Panc1 (cell line): Measurements from ENCODE around the gene CEP162. TPM values are rescaled to one million over a fixed set of nuclear protein-coding genes. Genes with fewer than 3 reads are reported as not detected.

Experiments
- ATAC-seq: fragments of 200-7000 bp; cut with Tn5 transposase; 2 replicates; pipeline ENCODE4 v1.9.1; 2020; ENCODE audit warnings: mild to moderate bottlenecking, moderate library complexity
- BruUV-seq: library from RNA; stranded (reverse); fragments of 400-500 nt; replicated peaks from 2 replicates; lab custom pipeline; 2021; lab: Mats Ljungman, UMichigan
- CTCF ChIA-PET: fragments of 300-600 bp; sonication (Branson Sonifier 250); formaldehyde crosslinking; loops from one replicate; lab custom pipeline; 2022; ENCODE audit warnings: antibody characterized with exemption; lab: Charles Lee
- POLR2A ChIA-PET: fragments of 300-600 bp; sonication (Branson Sonifier 250); formaldehyde crosslinking; loops from one replicate; lab custom pipeline; 2022; ENCODE audit warnings: antibody characterized with exemption; lab: Charles Lee
- DNase-seq: peaks from one replicate; pipeline ENCODE4 v3.0.0-alpha.2; 2010; ENCODE audit warnings: low read depth, low spot score
- H3K27ac ChIP-seq: 2 replicates; pipeline ENCODE4 v1.5.1; 2011; ENCODE audit warnings: mild to moderate bottlenecking, low read length, inconsistent platforms
- H3K27me3 ChIP-seq: fragments of 200-500 bp; sonication (Bioruptor generic); 2 replicates; pipeline ENCODE4 v1.6.0; 2014; ENCODE audit warnings: low read length, inconsistent platforms; ENCODE audit not compliant: control insufficient read depth, insufficient read depth
- H3K36me3 ChIP-seq: fragments of 200-500 bp; sonication (Bioruptor generic); 2 replicates; pipeline ENCODE4 v1.5.1; 2014; ENCODE audit warnings: inconsistent platforms, mild to moderate bottlenecking, low read length, moderate library complexity; ENCODE audit not compliant: control insufficient read depth, insufficient read depth
- H3K4me1 ChIP-seq: 2 replicates; pipeline ENCODE4 v1.5.1; 2011; ENCODE audit warnings: inconsistent platforms, mild to moderate bottlenecking, low read length, moderate library complexity; ENCODE audit not compliant: control insufficient read depth, insufficient read depth
- H3K4me3 ChIP-seq, 2 experiments: 2 replicates each; pipeline ENCODE4 v1.5.1; 2011 to 2012; ENCODE audit warnings: low read depth in 2 of 2, low read length in 2 of 2, mild to moderate bottlenecking in 2 of 2, inconsistent platforms in 1 of 2, moderate library complexity in 1 of 2
- H3K9me3 ChIP-seq: fragments of 200-500 bp; sonication (Bioruptor generic); 2 replicates; pipeline ENCODE4 v1.5.1; 2014; ENCODE audit warnings: low read depth, mild to moderate bottlenecking, inconsistent platforms, low read length, moderate library complexity; ENCODE audit not compliant: control insufficient read depth, insufficient read depth
- CTCF ChIP-seq: fragments of 450-650 bp; IDR thresholded peaks from 2 replicates; pipeline ENCODE4 v1.5.1; 2017; ENCODE audit warnings: mild to moderate bottlenecking
- POLR2AphosphoS5 ChIP-seq: IDR thresholded peaks from 2 replicates; pipeline ENCODE4 v1.6.1; 2012; ENCODE audit warnings: mild to moderate bottlenecking, low read depth, low read length, moderate library complexity
- REST ChIP-seq, 2 experiments: IDR thresholded peaks; 2 replicates each; pipeline ENCODE4 v1.6.1; 2011 to 2012; ENCODE audit warnings: low read depth in 2 of 2, control low read depth in 1 of 2, low read length in 1 of 2, mild to moderate bottlenecking in 1 of 2, moderate library complexity in 1 of 2; ENCODE audit not compliant: insufficient read depth in 1 of 2
- SIN3A ChIP-seq: IDR thresholded peaks from 2 replicates; pipeline ENCODE4 v1.6.1; 2012; ENCODE audit warnings: low read depth, mild to moderate bottlenecking, low read length, moderate library complexity, borderline replicate concordance; ENCODE audit not compliant: insufficient read depth
- TCF7L2 ChIP-seq: IDR thresholded peaks from 2 replicates; pipeline ENCODE4 v1.6.1; 2011; ENCODE audit warnings: mild to moderate bottlenecking, low read depth, low read length, inconsistent platforms
- in situ Hi-C: cut with HindIII; loops from 2 replicates; pipeline ENCODE4 v1.10.0; 2016; ENCODE audit warnings: low sequenced_read_pairs, low pct_unique_long_range_greater_than_20kb
- intact Hi-C: fragments of 100-400 bp; cut with micrococcal nuclease; formaldehyde crosslinking; loops from one replicate; pipeline ENCODE4 v1.10.0; 2022; ENCODE audit not compliant: unreplicated experiment
- total RNA-seq: library from RNA; stranded (reverse); gene quantifications from one replicate; pipeline ENCODE4 v1.2.1, GENCODE V29; 2021; ENCODE audit not compliant: unreplicated experiment

Gene CEP162
- total RNA-seq, 1 experiment from 2014 or later: 5.3 TPM

DNA sequence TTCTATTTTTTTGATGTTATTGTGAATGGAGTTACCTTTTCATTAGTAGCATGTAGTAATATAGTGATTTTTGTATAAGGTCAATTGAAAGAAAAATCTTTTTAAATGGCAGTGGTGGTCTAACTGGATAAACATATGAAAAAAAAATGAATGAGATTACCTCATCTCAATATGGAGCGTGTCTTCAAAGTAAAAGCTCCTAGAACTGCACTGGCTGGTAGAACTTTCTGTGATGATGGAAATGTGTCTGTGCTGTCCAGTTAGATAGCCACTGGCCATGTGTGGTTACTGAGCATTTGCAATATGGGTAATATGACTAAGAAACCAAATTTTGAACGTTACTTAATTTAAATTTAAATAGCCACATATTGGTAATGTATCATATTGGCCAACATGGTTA, 149.8 kb downstream of the CEP162 start:
- intact Hi-C loops (no loop called here), in situ Hi-C loops (no loop called here)
- ATAC-seq (no peak), DNase-seq (no peak)
- Histone ChIP-seq H3K4me1 (no peaks in the 10 kb centered on the region), H3K27ac (no peak overlapping the region), H3K36me3 (no peaks in the 10 kb centered on the region), H3K9me3 (no peaks in the 10 kb centered on the region), H3K4me3 (no peak overlapping the region), H3K27me3 (no peaks in the 10 kb centered on the region)
- BruUV-seq: no TSS peak
- ChIA-PET CTCF (no interaction called here), POLR2A (no interaction called here)
- no peak for TF ChIP-seq CTCF
- TF ChIP-seq SIN3A: no peak
- TF ChIP-seq POLR2AphosphoS5: no peak
- TF ChIP-seq REST (IDR thresholded peaks at IDR 0.05; ENCODE audit: insufficient read depth in 1 of 2, low read depth in 2 of 2, low read length in 1 of 2): no peak
- TF ChIP-seq TCF7L2: no peak

DNA sequence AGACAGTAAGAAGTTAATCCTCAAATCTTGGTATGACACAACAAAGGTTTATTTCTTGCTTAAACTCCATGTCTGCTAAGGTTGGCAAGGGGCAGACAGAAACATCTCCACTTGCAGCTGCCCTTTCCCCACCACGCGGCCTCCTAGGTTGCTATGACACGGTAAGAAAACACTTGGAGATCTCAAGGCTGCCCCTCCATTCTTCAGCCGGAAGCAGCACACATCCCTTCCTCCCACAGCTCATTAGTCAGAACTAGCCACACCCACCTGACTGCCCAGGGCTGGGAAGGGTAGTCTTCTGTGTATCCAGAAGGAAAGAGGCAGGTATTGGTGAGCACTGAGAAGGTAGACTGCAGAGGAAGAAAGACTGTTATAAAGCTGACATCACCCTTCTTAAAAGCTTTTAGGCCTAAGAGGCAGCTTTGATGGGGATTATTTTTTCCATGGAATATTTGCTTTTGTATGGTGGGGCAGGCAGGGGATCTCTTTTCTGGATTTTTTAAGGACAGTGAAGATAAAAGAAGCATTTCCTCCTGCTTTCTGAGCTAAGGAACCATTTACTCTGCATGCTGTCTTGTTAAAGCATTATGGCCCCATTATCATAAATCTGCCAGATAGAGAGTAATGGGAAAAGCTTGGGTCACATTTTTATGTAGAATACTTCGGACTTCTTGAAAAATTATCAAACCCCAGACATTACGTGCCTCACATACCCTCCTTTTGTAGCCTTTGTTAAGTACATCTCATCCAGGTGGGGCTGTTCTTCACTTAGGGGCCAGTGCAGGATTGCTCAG, 152.3 kb downstream of the CEP162 start:
- no TSS peak for BruUV-seq

More for the DNA sequence above, 152.3 kb downstream of the CEP162 start:
- Histone ChIP-seq H3K36me3 (no peaks in the 10 kb centered on the region), H3K4me1 (no peaks in the 10 kb centered on the region), H3K27ac (no peak overlapping the region), H3K9me3 (no peaks in the 10 kb centered on the region), H3K27me3 (no peaks in the 10 kb centered on the region), H3K4me3 (no peak overlapping the region)
- CTCF ChIA-PET: no interaction called here
- no peak for ATAC-seq
- intact Hi-C loops: no loop called here
- POLR2A ChIA-PET: no interaction called here
- no peak for DNase-seq
- in situ Hi-C loops: no loop called here
- TF ChIP-seq SIN3A: no peak
- no peak for TF ChIP-seq CTCF
- no peak for TF ChIP-seq POLR2AphosphoS5
- no peak for TF ChIP-seq TCF7L2
- TF ChIP-seq REST (IDR thresholded peaks at IDR 0.05; ENCODE audit: insufficient read depth in 1 of 2, low read depth in 2 of 2, low read length in 1 of 2): no peak
